GM18951 (cell line): ENCODE measurements around the gene USP10.

ENCODE experiments used
- POLR2A ChIP-seq: IDR thresholded peaks from 4 replicates; pipeline ENCODE4 v1.6.1; 2011; ENCODE audit warnings: mild to moderate bottlenecking; ENCODE audit not compliant: insufficient read length, insufficient read depth; ENCODE audit errors: extremely low read depth
- in situ Hi-C: fragments of 300-500 bp; cut with MboI; formaldehyde crosslinking; loops from one replicate; pipeline ENCODE4 v1.12.0; 2022; ENCODE audit warnings: low sequenced_read_pairs, mixed read lengths, inconsistent platforms; ENCODE audit not compliant: unreplicated experiment

The USP10 gene

DNA sequence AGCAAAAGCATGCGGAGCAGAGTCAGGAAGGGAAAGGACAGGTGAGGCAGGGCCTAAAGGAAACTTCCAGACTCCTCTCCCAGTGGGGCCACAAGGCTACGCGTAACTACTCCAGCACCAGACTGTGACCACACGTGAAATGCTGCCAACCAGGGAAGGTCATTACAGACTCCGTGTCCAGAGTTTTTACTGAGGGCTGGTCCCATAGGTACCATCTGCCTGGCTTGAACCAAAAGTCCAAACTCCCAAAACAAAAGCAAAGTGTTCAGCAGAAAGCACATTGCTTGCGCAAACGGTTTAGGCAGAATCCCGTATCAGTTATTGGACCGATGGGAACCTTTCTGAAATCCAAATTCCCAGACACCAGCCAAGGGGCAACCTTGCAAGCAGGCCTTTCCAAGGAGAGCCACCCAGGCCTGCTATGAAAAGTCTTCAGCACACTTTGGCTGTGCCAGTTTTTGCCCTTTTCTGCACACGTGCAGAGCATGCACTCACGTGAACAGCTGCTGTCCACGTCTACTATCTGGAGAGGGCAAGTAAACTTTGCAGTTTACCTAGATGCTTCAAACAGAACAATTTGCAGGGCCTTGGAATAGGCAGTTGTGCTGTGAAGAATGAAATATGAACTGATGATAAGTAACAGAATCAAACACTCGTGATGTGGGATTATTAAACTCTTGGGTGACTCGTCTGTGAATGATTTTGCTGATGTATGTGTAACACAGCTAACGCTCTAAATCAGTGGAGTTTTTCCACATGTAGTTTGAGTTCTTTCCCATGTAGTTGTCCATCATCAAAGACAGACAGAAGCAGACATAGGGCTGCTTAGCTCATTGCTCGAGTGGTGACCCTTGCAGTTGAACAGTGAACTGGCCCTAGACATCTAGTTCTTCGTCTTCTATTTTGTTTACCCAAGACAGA is 61.9 kb downstream of the USP10 start:
- TF ChIP-seq POLR2A: no peak
- in situ Hi-C loops: no loop called here

DNA sequence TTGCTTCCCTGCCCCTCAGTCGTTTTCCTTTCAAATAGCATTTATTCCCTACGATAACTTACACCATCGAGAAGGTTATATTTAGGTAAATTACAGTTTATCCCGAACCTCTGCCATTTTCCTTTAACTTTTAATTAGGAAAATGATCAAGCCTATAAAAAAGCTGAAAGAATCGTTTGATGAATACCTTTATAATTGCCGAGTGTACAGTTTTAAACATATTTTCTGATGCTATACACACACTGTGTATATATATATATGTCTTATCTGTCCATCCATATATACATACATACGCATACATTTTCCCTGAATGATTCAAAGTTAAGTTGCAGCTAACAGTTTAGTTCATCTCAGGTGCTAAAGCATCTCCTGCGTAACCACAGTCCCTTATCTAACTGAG is 63.4 kb downstream of the USP10 start:
- TF ChIP-seq POLR2A: no peak
- in situ Hi-C loops: no loop called here

DNA sequence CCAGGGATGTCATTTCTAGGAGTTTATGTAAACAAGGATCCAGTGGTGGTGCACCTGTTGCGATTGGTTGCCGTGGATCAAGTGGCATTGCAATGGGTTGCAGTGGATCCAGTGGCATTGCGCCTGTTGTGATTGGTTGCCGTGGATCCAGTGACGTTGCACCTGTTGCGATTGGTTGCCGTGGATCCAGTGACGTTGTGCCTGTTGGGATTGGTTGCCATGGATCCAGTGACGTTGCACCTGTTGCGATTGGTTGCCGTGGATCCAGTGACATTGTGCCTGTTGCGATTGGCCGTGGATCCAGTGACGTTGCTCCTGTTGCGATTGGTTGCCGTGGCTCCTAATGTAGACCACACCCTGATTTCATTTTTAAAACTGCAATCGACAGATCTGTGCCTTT is 63.8 kb downstream of the USP10 start:
- in situ Hi-C loops: no loop called here
- TF ChIP-seq POLR2A: no peak

DNA sequence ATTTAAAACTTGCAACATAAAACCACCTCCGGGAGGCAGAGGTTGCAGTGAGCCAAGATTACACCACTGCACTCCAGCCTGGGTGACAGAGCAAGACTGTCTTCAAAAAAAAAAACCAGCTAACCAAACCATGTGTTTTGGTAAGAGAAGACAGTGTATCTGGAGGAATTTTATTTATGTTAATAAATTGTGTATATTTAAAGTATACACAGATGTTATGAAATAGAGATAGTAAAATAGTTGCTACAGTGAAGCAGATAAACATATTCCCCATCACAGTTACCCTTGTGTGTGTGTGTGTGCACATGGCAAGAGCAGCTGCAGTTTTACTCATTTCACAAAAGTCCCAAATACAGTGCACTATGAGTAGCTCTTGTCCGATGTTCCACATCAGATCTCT is 65.2 kb downstream of the USP10 start:
- in situ Hi-C loops: no loop called here
- no peak for TF ChIP-seq POLR2A

DNA sequence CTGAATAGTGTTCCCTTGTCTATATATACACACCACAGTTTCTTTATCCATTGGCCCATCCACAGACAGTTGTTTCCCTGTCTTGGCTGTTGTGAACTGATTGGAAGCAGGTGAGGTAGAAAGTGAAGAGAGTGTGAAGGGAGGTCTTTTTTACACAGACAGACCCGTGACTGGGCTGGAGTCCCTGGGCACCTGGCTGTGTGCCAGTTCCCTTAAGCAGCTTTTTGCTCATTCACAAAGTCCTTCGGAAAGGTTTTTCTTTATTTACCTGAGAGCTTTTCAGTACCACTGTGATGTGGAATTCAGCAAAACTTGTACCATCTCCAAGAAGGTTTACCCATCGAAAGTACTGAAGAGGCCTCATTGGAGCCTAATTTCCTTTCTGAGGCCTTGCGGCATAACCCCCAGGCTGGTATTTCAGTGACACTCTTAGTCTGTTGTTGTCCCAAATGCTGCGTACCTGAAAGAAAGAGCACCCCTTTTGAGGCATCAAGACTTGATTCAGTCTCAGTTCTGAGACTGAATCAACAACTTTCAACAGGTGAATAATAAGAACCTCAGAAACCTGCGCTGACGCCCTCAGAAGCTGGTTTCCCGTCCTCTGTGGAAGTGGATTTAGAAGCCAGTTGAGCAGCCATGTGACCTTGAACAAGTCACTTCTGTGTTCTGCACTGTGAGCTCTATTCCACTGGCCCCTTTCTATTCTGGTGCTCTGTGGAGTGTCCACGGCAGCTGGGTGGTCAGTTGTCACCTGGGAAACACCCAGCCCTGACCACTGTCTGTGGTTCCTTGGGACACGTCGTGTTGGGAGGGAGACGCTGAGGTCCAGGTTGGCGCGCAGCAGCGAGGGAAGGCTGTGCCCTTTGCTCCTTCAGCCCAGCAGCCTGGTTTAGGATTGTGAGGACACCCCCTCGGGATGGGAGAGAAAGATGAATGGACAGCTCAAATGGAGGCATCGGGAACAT is 66.1 kb downstream of the USP10 start:
- in situ Hi-C loops: no loop called here
- TF ChIP-seq POLR2A: no peak

DNA sequence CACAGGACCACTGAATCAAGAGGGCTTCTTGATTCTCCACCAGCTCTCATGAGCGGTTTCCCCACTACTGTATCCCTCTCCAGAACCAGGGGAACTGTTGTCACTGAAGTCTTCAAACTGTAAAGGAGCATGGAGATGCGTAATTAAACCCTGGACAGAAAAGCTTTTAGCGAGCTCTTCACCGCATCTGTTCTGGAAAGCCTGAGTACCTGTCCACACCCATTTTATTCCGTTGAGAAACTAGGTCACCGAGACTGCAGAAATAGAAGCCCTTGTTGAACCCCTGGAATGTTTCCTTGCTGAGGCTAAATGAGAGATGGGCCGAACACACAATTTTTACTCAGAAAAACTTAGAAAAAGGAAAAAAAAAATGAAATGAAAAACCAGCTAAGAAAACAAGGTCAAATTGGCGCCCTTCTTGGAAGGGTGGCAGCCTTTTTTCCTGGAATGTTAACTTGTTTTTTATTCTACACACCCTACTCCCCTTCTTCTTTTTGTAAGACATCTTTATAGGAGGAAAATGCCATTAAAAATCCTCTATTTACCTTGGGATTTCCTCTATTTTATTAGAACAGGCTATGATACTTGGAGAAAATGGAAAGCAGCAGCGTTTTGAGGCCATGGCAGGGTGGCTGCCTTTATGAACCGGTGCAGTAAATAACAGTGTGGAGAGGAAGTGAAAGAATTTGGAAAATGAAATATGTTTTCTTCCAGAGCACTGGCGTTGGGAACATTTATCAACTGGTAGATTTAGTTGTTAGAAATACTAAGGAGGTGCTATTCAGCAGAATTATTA is 67.4 kb downstream of the USP10 start:
- in situ Hi-C loops: no loop called here
- TF ChIP-seq POLR2A: no peak

DNA sequence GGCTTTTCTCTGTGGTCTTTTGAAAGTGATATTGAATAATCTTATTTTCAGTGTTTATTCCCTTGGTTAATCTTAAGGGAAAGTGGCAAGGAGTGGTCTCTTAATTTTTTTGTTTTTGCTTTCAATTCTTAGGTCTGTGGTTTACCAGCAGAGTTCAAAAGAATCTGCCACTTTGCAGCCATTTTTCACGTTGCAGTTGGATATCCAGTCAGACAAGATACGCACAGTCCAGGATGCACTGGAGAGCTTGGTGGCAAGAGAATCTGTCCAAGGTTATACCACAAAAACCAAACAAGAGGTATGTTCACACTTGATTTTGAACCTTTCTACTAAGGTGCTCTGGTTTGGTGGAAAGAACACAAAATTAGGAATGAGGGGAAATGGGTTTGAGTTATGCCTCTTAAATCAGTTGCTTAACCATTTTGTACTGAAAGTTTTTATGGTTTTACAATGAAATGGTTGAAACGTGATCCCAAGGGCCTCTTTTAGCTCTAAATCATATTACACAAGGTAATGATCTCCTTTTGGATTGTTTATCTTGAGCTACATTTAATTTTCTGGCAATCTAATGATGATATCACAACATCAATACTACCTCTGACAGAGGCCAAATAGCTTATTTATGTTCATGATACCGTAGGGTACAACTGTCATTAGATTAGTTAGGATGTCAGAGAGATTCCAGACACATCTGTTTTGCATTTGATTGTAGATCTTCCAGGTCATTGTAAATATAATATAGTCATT is 68.4 kb downstream of the USP10 start:
- TF ChIP-seq POLR2A: no peak
- in situ Hi-C loops: no loop called here

DNA sequence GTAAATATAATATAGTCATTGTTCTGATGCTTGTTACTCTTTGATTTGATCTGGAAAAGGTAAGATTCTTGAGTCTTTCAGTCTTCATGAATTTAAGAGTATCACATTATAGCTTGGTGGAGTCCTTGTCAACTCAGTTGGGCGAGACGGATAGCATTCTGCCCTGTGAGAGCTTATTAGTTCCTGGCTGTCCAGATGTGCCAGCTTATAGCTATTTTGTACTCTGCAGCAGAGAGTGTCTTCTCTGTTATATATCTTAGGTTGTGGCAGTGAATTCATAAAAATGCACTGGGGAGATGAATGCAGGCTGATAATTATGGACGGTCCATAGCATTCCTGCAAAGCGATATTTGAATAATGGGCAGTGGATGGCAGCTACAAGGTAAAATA is 69.0 kb downstream of the USP10 start:
- no peak for TF ChIP-seq POLR2A
- in situ Hi-C loops: no loop called here

DNA sequence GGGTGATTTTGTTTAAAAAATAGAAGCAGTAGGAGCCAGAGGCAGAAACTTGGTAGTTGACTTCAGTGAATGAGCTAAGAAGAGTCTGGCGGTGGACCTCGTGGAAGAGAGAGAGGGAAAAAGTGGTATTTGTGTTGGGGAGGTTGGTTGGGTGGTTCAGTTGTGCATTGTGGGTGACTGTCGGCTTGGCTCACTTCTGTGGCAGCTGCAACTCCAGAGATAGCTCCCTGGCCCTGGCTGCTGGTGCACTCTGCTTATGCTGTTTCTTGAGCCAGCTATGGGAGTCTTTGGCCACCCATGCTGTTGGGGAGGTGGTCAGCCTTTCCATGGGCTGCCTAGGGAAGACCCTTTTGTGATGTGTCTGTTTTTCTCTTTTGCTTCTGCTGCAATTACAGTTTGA is 69.6 kb downstream of the USP10 start:
- in situ Hi-C loops: no loop called here
- TF ChIP-seq POLR2A: no peak

DNA sequence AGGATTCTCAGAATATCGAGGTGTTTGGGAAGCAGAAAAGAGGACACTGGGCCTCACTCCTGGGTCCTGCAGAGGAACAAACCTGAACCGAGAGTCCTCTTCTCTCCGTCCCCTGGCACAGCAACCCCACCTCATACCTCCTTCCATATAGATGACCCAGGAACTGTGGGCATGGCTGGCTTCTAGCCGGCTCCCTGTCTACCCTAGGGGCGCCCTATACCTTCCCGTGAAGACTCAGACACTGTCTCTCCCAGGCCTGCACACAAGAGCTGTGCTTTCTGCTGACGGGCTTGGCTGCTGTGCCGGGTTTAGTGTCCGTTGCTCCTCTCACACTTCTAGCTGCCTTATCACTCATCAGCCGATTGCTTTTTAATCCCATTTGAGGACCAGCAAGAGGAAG is 73.5 kb downstream of the USP10 start:
- in situ Hi-C loops: no loop called here
- no peak for TF ChIP-seq POLR2A

DNA sequence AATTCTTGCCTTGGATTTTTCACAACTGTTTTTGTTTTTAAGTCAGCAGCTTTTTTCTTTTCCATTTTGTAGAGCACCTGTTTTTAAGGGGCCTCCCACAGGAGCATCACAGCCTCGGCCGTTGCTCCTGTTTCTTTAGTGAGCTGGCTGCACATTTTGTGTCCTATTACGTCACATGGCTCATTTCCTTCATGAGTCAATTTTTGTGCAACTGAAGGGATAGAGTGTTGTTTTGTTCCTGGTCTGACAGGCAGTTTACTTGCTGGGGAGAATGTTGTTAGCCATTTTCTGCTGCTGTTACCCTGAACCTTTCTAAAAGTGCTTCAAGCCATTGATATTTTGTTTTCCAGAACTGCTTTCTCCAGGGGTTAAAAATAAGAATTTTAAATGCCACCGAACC is 75.0 kb downstream of the USP10 start:
- in situ Hi-C loops: no loop called here
- no peak for TF ChIP-seq POLR2A

DNA sequence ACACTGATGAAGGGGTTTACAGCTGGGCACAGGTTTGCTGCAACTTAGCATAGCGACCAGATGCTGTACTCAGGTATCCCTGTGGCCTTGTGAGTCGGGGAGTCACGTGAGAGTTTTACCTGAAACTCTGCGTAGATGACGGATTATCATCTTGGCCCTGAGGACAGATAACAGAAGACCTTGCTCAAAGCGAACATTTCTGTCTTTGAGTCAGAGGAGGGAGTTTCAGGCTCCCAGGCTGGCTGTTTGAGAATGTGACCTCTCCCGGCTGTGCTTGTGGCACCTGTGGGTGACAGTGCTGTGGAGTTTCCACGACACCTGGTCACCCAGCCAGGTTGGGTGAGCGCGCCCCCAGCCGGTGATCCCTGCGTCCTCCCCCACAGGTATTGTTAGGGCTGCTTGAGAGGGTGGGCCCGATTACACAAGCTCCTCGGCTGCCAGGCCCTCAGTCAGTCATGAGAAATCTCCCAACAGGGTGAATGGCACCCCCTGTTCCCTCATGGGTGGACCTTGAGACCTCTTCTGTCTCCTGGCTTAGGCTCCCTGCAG is 75.5 kb downstream of the USP10 start:
- no peak for TF ChIP-seq POLR2A
- in situ Hi-C loops: no loop called here
